ENCODE data around the gene BABAM2. TPM values are rescaled to one million over a fixed set of nuclear protein-coding genes. Genes with fewer than 3 reads are reported as not detected.

Gene BABAM2
- total RNA-seq, 3 donors from 2014 or later = 34.8 to 42.4 (median 41.3) TPM

DNA sequence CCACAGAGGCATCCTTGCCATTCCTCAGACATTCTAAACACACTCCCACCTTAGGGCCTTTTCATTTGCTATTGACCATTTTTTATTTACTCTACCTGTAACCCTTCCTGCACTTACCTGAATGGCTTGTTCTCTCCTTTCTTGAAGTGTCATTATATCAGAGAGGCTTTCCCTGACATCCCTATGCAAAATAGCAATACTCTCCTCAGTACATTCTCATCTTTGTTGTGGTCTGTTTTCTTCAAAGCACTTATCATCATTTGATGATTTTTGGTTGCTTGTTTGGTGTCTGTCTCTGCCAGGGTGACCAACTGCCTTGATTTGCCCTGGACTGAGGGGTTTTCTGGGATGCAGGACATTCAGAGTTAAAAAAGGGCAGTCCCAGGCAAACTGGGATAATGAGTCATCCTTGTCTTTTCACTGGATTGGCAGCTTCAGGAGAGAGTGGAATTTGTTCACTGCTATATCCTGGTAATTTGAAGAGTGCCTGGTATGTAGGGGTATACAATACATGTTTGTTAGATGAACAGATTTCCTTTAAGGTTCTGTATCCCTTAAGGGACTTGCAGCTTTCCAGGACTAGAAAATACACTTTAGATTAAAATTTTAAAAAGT, 102.4 kb downstream of the BABAM2 start:
- no peaks in the 10 kb centered on the region for H3K36me3 ChIP-seq (ENCODE audit: low read depth)
- ATAC-seq (peak; percentile 80), DNase-seq (no peak)
- H3K4me3 ChIP-seq = no peak overlapping the region
- no peaks in the 10 kb centered on the region for H3K4me1 ChIP-seq (ENCODE audit: low read depth)
- H3K9me3 ChIP-seq = no peaks in the 10 kb centered on the region
- intact Hi-C loops (cut with DNase I, micrococcal nuclease) = no loop called here
- TF ChIP-seq, protein P1, sequence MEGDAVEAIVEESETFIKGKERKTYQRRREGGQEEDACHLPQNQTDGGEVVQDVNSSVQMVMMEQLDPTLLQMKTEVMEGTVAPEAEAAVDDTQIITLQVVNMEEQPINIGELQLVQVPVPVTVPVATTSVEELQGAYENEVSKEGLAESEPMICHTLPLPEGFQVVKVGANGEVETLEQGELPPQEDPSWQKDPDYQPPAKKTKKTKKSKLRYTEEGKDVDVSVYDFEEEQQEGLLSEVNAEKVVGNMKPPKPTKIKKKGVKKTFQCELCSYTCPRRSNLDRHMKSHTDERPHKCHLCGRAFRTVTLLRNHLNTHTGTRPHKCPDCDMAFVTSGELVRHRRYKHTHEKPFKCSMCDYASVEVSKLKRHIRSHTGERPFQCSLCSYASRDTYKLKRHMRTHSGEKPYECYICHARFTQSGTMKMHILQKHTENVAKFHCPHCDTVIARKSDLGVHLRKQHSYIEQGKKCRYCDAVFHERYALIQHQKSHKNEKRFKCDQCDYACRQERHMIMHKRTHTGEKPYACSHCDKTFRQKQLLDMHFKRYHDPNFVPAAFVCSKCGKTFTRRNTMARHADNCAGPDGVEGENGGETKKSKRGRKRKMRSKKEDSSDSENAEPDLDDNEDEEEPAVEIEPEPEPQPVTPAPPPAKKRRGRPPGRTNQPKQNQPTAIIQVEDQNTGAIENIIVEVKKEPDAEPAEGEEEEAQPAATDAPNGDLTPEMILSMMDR (IDR thresholded peaks at IDR 0.05) = no peak

DNA sequence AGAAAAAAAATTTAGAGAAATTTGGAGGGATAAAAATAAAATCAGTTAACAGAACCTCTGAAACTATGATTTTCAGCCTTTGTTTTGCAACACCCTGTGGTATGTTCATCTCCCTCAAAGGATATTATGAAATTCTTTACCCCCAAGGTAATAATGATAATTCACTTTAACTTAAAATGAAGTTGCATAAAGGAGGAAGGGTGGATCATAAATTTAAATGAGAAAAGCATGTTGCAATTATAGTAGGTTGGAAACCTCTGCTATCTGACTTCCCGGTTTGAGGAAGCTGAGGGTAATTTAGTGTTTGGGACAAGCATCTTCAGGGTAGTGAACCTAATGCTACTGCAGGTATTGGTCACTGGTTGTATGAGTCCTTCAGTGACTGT, 102.9 kb downstream of the BABAM2 start:
- Histone ChIP-seq H3K36me3 (ENCODE audit: low read depth) (no peaks in the 10 kb centered on the region), H3K4me3 (no peak overlapping the region), H3K4me1 (ENCODE audit: low read depth) (no peaks in the 10 kb centered on the region), H3K9me3 (no peaks in the 10 kb centered on the region)
- TF ChIP-seq, protein P1 (IDR thresholded peaks at IDR 0.05) = no peak
- DNase-seq (no peak), ATAC-seq (peak; percentile 41)
- intact Hi-C loops (cut with DNase I, micrococcal nuclease) = no loop called here

DNA sequence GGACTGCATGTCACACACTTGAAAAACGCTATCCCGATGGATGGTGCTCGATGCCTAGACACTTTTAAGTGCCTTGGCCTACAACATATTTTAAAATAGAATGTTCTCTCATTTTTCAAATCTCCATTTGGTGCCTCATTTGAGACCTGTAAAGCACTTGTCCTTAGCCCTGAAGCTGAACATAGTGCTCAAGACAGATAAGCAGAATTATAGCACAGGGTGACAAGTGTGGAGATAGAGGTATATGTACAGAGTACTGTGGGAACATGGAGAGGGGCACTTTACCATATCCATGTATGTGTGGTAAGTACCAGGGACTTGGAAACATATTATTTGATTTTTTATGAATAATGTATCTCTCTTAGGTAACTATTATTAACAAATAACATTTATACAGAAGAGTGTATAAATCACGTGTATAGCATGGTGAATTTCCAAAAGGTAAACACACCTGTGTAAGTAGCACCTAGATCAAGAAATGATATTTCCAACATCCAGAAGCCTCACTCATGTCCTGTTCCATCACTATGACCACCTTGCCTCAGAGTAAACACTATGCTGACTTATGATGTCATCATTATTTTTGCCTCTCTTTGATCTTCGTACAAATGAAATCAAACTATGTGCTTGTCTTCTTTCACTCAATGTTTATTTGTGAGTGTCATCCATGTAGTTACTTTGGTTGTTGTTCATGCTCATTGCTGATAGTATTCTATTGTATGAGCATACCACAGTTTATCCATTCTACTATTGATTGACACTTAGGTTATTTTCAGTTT, 103.6 kb downstream of the BABAM2 start:
- no peaks in the 10 kb centered on the region for H3K9me3 ChIP-seq
- H3K36me3 ChIP-seq (ENCODE audit: low read depth) = no peaks in the 10 kb centered on the region
- TF ChIP-seq, protein P1 (IDR thresholded peaks at IDR 0.05) = no peak
- H3K4me1 ChIP-seq (ENCODE audit: low read depth) = no peaks in the 10 kb centered on the region
- no peak overlapping the region for H3K4me3 ChIP-seq
- ATAC-seq (no peak), DNase-seq (no peak)
- intact Hi-C loops (cut with DNase I, micrococcal nuclease) = no loop called here

DNA sequence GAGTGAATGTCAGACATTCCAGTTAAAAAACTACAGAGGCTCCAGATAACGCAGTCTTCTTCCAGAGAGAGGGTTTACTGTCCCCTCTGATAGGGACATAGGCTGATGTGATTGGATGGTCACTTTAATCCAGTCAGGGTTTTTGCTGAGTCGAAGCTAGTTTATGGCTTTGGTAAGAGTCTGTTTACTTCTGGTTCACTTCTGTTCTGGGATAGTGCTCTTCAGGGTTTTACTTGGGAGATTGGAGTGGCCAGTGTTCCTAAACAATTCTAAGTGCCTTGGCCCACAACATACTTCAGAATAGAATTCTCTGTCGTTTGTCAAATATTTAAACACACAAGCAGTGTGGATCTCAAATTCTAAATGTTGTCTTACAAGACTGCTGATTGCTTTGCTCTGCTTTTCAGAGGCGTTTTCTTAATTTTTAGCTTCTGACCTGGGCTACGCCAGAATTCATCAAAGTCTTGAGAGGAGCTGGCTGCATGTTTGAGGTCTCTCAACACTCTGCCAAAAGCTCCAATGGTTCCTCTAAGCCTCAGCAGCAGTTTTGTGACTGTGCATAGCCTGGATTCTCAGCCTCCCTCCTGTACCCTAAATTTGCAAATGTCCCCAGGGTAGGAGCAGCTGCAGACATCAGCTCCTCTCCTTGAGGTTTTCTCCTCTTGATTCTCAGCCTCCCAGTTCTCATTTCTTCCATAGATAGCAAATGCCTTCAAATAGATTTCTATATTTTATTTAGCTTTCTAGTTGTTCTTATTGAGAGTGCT, 105.8 kb downstream of the BABAM2 start:
- TF ChIP-seq, protein P1 (IDR thresholded peaks at IDR 0.05) = no peak
- DNase-seq (no peak), ATAC-seq (peak; percentile 25)
- Histone ChIP-seq H3K4me1 (ENCODE audit: low read depth) (no peaks in the 10 kb centered on the region), H3K4me3 (no peak overlapping the region), H3K9me3 (no peaks in the 10 kb centered on the region), H3K36me3 (ENCODE audit: low read depth) (no peaks in the 10 kb centered on the region)
- intact Hi-C loops (cut with DNase I, micrococcal nuclease) = no loop called here

DNA sequence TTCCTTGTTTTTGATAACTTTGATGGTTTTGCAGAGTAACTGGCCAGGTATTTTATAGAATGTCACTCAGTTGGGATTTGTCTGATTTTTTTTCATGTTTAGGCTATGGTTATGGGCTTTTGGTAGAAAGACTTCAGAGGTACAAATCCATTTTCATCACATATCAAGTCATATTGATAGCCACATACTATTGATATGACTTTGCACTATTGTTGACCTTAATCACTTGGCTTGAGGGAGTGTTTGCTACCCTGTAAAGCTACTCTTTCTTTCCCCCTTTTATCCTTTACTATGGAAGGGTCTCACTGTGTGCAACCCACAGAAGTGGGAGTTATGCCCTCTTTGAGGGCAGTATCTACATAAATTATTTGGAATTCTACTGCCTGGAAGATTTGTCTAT, 109.8 kb downstream of the BABAM2 start:
- ATAC-seq (no peak), DNase-seq (no peak)
- no peaks in the 10 kb centered on the region for H3K9me3 ChIP-seq
- H3K4me3 ChIP-seq = no peak overlapping the region
- H3K4me1 ChIP-seq (ENCODE audit: low read depth) = no peaks in the 10 kb centered on the region
- intact Hi-C loops (cut with DNase I, micrococcal nuclease) = no loop called here
- no peaks in the 10 kb centered on the region for H3K36me3 ChIP-seq (ENCODE audit: low read depth)
- TF ChIP-seq, protein P1 (IDR thresholded peaks at IDR 0.05) = no peak

Data from mucosa of descending colon (tissue), 3 donors.